ENCODE measurements around the gene PRELID2.
"Not testable (repeated sequence)": the region's sequence is repeated elsewhere in the genome, so short reads cannot be mapped to it uniquely, and the experiment has no call there.

PRELID2 gene

GRCh38 chr5:145840458-145841132, 5.5 kb upstream of the PRELID2 start:
- no peak for DNase-seq (ENCODE audit: low read depth)

GRCh38 chr5:145838276-145838675, 3.1 kb upstream of the PRELID2 start:
- DNase-seq (ENCODE audit: low read depth) = no peak

- not testable (repeated sequence) for DNase-seq (ENCODE audit: low read depth)
These were observed 1.1 kb upstream of the PRELID2 start for GRCh38 chr5:145836241-145836640.

- no peak for DNase-seq (ENCODE audit: low read depth)
These were observed 702 bp upstream of the PRELID2 start for GRCh38 chr5:145835848-145836239.

- DNase-seq (ENCODE audit: low read depth) = no peak
These were observed 607 bp downstream of the PRELID2 start for GRCh38 chr5:145834554-145834916.

GRCh38 chr5:145833631-145834200, 1.4 kb downstream of the PRELID2 start:
- no peak for DNase-seq (ENCODE audit: low read depth)

GRCh38 chr5:145830594-145830993, 4.5 kb downstream of the PRELID2 start:
- DNase-seq (ENCODE audit: low read depth) = peak; percentile 15

GRCh38 chr5:145829708-145830361, 5.3 kb downstream of the PRELID2 start:
- DNase-seq (ENCODE audit: low read depth) = no peak

- DNase-seq (ENCODE audit: low read depth) = no peak
These were observed 8.1 kb downstream of the PRELID2 start for GRCh38 chr5:145826895-145827674.

GRCh38 chr5:145825751-145826180, 9.4 kb downstream of the PRELID2 start:
- DNase-seq (ENCODE audit: low read depth) = no peak

GRCh38 chr5:145824040-145824439, 11.1 kb downstream of the PRELID2 start:
- DNase-seq (ENCODE audit: low read depth) = no peak

GRCh38 chr5:145818604-145819003, 16.5 kb downstream of the PRELID2 start:
- DNase-seq (ENCODE audit: low read depth) = no peak

GRCh38 chr5:145812877-145813276, 22.3 kb downstream of the PRELID2 start:
- DNase-seq (ENCODE audit: low read depth) = no peak

GRCh38 chr5:145811834-145812625, 23.1 kb downstream of the PRELID2 start:
- peak; percentile 32 for DNase-seq (ENCODE audit: low read depth)

GRCh38 chr5:145806923-145807322, 28.2 kb downstream of the PRELID2 start:
- DNase-seq (ENCODE audit: low read depth) = no peak

GRCh38 chr5:145805819-145806218, 29.3 kb downstream of the PRELID2 start:
- DNase-seq (ENCODE audit: low read depth) = no peak

GRCh38 chr5:145804701-145805100, 30.4 kb downstream of the PRELID2 start:
- DNase-seq (ENCODE audit: low read depth) = no peak

- DNase-seq (ENCODE audit: low read depth) = no peak
These were observed 31.8 kb downstream of the PRELID2 start for GRCh38 chr5:145803112-145804004.

GRCh38 chr5:145801195-145801594, 33.9 kb downstream of the PRELID2 start:
- no peak for DNase-seq (ENCODE audit: low read depth)

- DNase-seq (ENCODE audit: low read depth) = no peak
These were observed 35.0 kb downstream of the PRELID2 start for GRCh38 chr5:145800181-145800580.

- DNase-seq (ENCODE audit: low read depth) = not testable (repeated sequence)
These were observed 36.6 kb downstream of the PRELID2 start for GRCh38 chr5:145798503-145798902.
